ENCODE data around the gene MBL2. TPM values are rescaled to one million over a fixed set of nuclear protein-coding genes. Genes with fewer than 3 reads are reported as not detected.

Gene MBL2
- total and polyA plus RNA-seq, 2 of the 8 experiments (the other 6 are each of a cell fraction or from before 2014, with no cell fraction given) = not detected

GRCh38 chr10:52752261-52752660 is 20.3 kb downstream of the MBL2 start (continued):
- no peak for TF ChIP-seq POLR2A (IDR thresholded peaks at IDR 0.05; ENCODE audit: control extremely low read depth in 1 of 2, low read depth in 2 of 2, low read length in 2 of 2)
